Mesenchymal stem cell (in vitro differentiated cells and primary cell): ENCODE data around the gene F8A1. TPM values are rescaled to one million over a fixed set of nuclear protein-coding genes. Genes with fewer than 3 reads are reported as not detected.
"Not testable (repeated sequence)": the region's sequence is repeated elsewhere in the genome, so short reads cannot be mapped to it uniquely, and the experiment has no call there.

ENCODE experiments used
- DNase-seq: peaks from one replicate; pipeline ENCODE4 v3.0.0-alpha.2; 2013
- H2AFZ ChIP-seq: one replicate; pipeline ENCODE4 v1.6.1; 2013; ENCODE audit warnings: low read depth, mild to moderate bottlenecking, control low read depth, inconsistent platforms, low read length, moderate library complexity
- H2AK5ac ChIP-seq: 2 replicates; pipeline ENCODE4 v1.6.1; 2013; ENCODE audit warnings: low read length, moderate library complexity, mild to moderate bottlenecking, inconsistent platforms; ENCODE audit not compliant: severe bottlenecking
- H2BK120ac ChIP-seq: one replicate; pipeline ENCODE4 v1.6.1; 2013; ENCODE audit warnings: low read depth, mild to moderate bottlenecking, inconsistent platforms, low read length, moderate library complexity
- H2BK12ac ChIP-seq, 2 experiments: one replicate each; pipeline ENCODE4 v1.6.1; 2013; ENCODE audit warnings: inconsistent platforms in 2 of 2, low read length in 2 of 2, mild to moderate bottlenecking in 2 of 2, moderate library complexity in 2 of 2, control low read depth in 1 of 2
- H2BK15ac ChIP-seq: one replicate; pipeline ENCODE4 v1.6.1; 2013; ENCODE audit warnings: mild to moderate bottlenecking, low read depth, inconsistent platforms; ENCODE audit not compliant: poor library complexity, severe bottlenecking
- H2BK5ac ChIP-seq: 2 replicates; pipeline ENCODE4 v1.6.1; 2013; ENCODE audit warnings: low read depth, mild to moderate bottlenecking, low read length, control low read depth, inconsistent platforms; ENCODE audit not compliant: poor library complexity, severe bottlenecking
- H3K14ac ChIP-seq, 2 experiments: one replicate each; pipeline ENCODE4 v1.6.1; 2013; ENCODE audit warnings: inconsistent platforms in 2 of 2, low read length in 2 of 2, control low read depth in 1 of 2, mild to moderate bottlenecking in 1 of 2, moderate library complexity in 1 of 2
- H3K18ac ChIP-seq, 2 experiments: one replicate each; pipeline ENCODE4 v1.6.1; 2013; ENCODE audit warnings: inconsistent platforms in 2 of 2, low read length in 2 of 2, control low read depth in 1 of 2, low read depth in 1 of 2, mild to moderate bottlenecking in 1 of 2
- H3K23ac ChIP-seq, 2 experiments: one replicate each; pipeline ENCODE4 v1.6.1; 2013; ENCODE audit warnings: inconsistent platforms in 2 of 2, low read length in 2 of 2, mild to moderate bottlenecking in 2 of 2, moderate library complexity in 2 of 2, control low read depth in 1 of 2
- H3K27ac ChIP-seq: 2 replicates; pipeline ENCODE4 v1.5.1; 2013; ENCODE audit warnings: mild to moderate bottlenecking, moderate library complexity, low read length, control low read depth, inconsistent platforms; ENCODE audit not compliant: poor library complexity, severe bottlenecking
- H3K27me3 ChIP-seq, 2 experiments: 2 replicates each; pipeline versions ENCODE4 v1.6.1 to v1.7.0; 2013; ENCODE audit warnings: low read length in 2 of 2, mild to moderate bottlenecking in 2 of 2, moderate library complexity in 2 of 2, control low read depth in 1 of 2, inconsistent platforms in 1 of 2; ENCODE audit not compliant: control insufficient read depth in 1 of 2, insufficient read depth in 1 of 2
- H3K36me3 ChIP-seq, 2 experiments: 2 replicates each; pipeline versions ENCODE4 v1.6.1 to v1.7.0; 2013; ENCODE audit warnings: low read length in 2 of 2, control low read depth in 1 of 2, inconsistent platforms in 1 of 2, low read depth in 1 of 2, mild to moderate bottlenecking in 1 of 2; ENCODE audit not compliant: insufficient read depth in 2 of 2, control insufficient read depth in 1 of 2
- H3K4ac ChIP-seq, 2 experiments: one replicate each; pipeline ENCODE4 v1.6.1; 2013; ENCODE audit warnings: inconsistent platforms in 2 of 2, low read length in 2 of 2, mild to moderate bottlenecking in 2 of 2, moderate library complexity in 2 of 2, control low read depth in 1 of 2, low read depth in 1 of 2
- H3K4me1 ChIP-seq: 2 replicates; pipeline ENCODE4 v1.6.1; 2013; ENCODE audit warnings: low read depth, low read length, control low read depth; ENCODE audit not compliant: control insufficient read depth, insufficient read depth
- H3K4me2 ChIP-seq: 2 replicates; pipeline ENCODE4 v1.6.1; 2013; ENCODE audit warnings: low read length, mild to moderate bottlenecking, inconsistent platforms; ENCODE audit not compliant: poor library complexity, severe bottlenecking
- H3K4me3 ChIP-seq, 2 experiments: 2 replicates each; pipeline versions ENCODE4 v1.5.1 to v1.7.0; 2013; ENCODE audit warnings: low read length in 2 of 2, mild to moderate bottlenecking in 2 of 2, control low read depth in 1 of 2, low read depth in 1 of 2; ENCODE audit not compliant: insufficient read depth in 1 of 2
- H3K79me1 ChIP-seq: replicated peaks from 2 replicates; pipeline ENCODE4 v1.6.1; 2013; ENCODE audit warnings: mild to moderate bottlenecking, control low read depth, low read length, inconsistent platforms; ENCODE audit not compliant: poor library complexity, severe bottlenecking
- H3K9ac ChIP-seq: 2 replicates; pipeline ENCODE4 v1.7.0; 2013; ENCODE audit warnings: mild to moderate bottlenecking, low read length, moderate library complexity
- H3K9me3 ChIP-seq: 2 replicates; pipeline ENCODE4 v1.7.0; 2013; ENCODE audit warnings: mild to moderate bottlenecking, low read length; ENCODE audit not compliant: control insufficient read depth
- H4K8ac ChIP-seq: one replicate; pipeline ENCODE4 v1.6.1; 2013; ENCODE audit warnings: inconsistent platforms, mild to moderate bottlenecking, low read length, moderate library complexity
- H4K91ac ChIP-seq: one replicate; pipeline ENCODE4 v1.6.1; 2013; ENCODE audit warnings: mild to moderate bottlenecking, low read length, inconsistent platforms
- WGBS: methylation state at CpG from one replicate; pipeline ENCODE4 v1.1.7; 2013; ENCODE audit warnings: mixed read lengths; 5-methylcytosine and 5-hydroxymethylcytosine counted together
- polyA plus RNA-seq, 2 experiments: library from polyadenylated mRNA; stranded (reverse); fragments of 200-250 nt; gene quantifications; one replicate each; pipeline ENCODE4 v1.2.3, GENCODE V29; 2013

The F8A1 gene
- 44.1 TPM for polyA plus RNA-seq (2013, experiment 1 of 2)
- 44.7 TPM for polyA plus RNA-seq (2013, experiment 2 of 2)

DNA sequence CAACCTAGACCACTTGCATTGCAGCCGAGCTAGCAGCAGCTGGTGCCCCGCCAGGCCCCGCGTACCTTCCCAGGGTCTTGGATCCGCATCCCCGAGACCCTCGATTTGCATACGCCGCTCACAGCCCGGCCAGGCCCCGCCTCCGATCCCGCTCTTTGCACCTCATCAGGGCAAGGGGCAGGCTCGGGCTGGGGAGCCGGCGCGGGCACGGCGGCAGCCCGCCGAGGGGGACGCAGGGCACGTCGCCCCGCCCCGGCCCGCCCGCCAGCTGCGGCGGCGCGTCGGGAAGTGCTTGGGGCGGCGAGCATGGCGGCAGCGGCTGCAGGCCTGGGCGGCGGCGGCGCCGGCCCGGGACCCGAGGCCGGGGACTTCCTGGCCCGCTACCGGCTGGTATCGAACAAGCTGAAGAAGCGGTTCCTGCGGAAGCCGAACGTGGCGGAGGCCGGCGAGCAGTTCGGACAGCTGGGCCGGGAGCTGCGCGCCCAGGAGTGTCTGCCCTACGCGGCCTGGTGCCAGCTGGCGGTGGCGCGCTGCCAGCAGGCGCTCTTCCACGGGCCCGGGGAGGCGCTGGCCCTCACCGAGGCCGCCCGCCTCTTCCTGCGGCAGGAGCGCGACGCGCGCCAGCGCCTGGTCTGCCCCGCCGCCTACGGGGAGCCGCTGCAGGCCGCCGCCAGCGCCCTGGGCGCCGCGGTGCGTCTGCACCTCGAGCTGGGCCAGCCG is at the start of gene F8A1:
F8A1 (plus strand) TSS at position 287 of the 720 bp plus-strand sequence; CDS start at position 307, 20 bp downstream.
- not testable (repeated sequence) for H4K8ac ChIP-seq, H2AFZ ChIP-seq
- WGBS, result no CpG with 5 or more reads among the region's 91 CpGs

DNA sequence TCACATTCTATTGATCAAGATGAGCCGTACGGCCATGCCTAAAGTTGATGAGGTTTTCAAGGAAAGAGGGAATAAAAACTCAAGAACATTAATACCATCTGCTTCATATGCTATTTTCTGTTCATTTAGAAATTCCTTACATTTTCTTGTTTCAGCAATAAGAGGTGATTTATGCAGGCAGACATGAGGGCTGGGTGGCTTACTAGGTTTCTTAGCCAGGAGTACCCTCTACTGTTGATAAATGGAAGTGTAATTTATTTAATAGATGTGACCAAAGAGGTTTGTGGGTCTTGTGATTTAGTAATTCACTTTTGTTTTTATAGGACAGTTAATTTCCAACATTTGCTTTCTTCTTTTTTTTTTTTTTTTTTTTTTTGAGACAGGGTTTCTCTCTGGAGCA is 45.3 kb upstream of the F8A1 start:
- Histone ChIP-seq H2AFZ (no peak overlapping the region), H3K23ac (no peak overlapping the region), H3K9me3 (peaks cover 4% of the 10 kb centered on the region), H3K79me1 (no peaks in the 10 kb centered on the region), H3K4ac (no peak overlapping the region), H3K27ac (no peak overlapping the region), H2BK120ac (no peak overlapping the region), H3K4me3 (no peak overlapping the region), H3K9ac (no peak overlapping the region), H2AK5ac (no peak overlapping the region), H3K4me1 (no peaks in the 10 kb centered on the region), H3K14ac (no peak overlapping the region), H4K91ac (no peak overlapping the region), H3K18ac (no peak overlapping the region), H3K27me3 (no peaks in the 10 kb centered on the region), H2BK15ac (no peak overlapping the region), H2BK12ac (no peak overlapping the region), H2BK5ac (no peak overlapping the region), H3K4me2 (no peak overlapping the region), H4K8ac (no peak overlapping the region), H3K36me3 (no peaks in the 10 kb centered on the region)
- no CpG with 5 or more reads among the region's 2 CpGs for WGBS
- peak; percentile 49 for DNase-seq

More for the DNA sequence above, at the start of gene F8A1:
- not testable (repeated sequence) for H3K18ac ChIP-seq, H3K27ac ChIP-seq, H3K4me2 ChIP-seq, H3K36me3 ChIP-seq, H3K27me3 ChIP-seq, H3K9me3 ChIP-seq, H3K79me1 ChIP-seq, H3K14ac ChIP-seq, H2BK12ac ChIP-seq, H3K23ac ChIP-seq, H2BK5ac ChIP-seq, H2AK5ac ChIP-seq, H2BK15ac ChIP-seq, H2BK120ac ChIP-seq, H4K91ac ChIP-seq, H3K4me1 ChIP-seq, H3K9ac ChIP-seq, H3K4ac ChIP-seq, DNase-seq, H3K4me3 ChIP-seq

DNA sequence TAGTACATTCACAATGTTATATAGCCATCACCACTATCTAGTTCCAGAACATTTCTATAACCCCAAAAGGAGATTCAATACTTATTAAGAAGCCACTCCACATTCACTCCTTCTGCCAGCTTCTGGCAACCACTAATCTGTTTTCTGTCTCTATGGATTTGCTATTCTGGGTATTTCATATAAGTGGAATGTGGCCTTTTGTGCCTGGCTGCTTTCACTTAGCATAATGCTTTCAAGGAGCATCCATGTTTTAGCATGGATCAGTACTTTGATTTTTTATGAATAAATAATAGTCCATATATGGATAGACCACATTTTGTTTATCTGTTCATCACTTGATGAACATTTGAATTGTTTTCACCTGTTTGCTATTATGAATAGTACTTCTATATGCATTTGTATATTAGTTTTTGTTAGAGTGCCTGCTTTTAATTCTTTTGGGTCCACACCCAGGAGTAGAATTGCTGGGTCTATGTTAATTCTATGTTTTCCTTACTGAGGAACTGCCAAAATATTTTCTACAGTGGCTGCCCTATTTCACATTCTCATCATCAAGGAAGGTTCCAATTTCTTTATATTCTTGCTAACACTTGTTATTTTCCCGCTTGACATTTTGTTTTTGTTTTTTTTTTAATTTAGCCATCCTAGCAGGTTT is 35.1 kb upstream of the F8A1 start:
- no peak overlapping the region for H3K23ac ChIP-seq
- peaks cover 0 to 5% of the 10 kb centered on the region in 2 experiments for H3K36me3 ChIP-seq
- H4K91ac ChIP-seq, result no peak overlapping the region
- peaks cover 3% of the 10 kb centered on the region for H3K9me3 ChIP-seq
- H2BK120ac ChIP-seq, result no peak overlapping the region
- no peak overlapping the region for H3K14ac ChIP-seq
- no peak overlapping the region for H4K8ac ChIP-seq
- no peak overlapping the region for H2BK5ac ChIP-seq
- H2BK12ac ChIP-seq, result no peak overlapping the region
- no peak overlapping the region for H3K4ac ChIP-seq
- no peak overlapping the region for H2AK5ac ChIP-seq
- no peak overlapping the region for H3K27ac ChIP-seq
- H3K4me2 ChIP-seq, result no peak overlapping the region
- H3K79me1 ChIP-seq, result no peaks in the 10 kb centered on the region
- H3K27me3 ChIP-seq, result no peaks in the 10 kb centered on the region
- H3K9ac ChIP-seq, result no peak overlapping the region
- H2AFZ ChIP-seq, result no peak overlapping the region
- H3K18ac ChIP-seq, result no peak overlapping the region
- WGBS, result no CpG with 5 or more reads among the region's 1 CpG
- no peaks in the 10 kb centered on the region for H3K4me1 ChIP-seq
- DNase-seq, result no peak
- no peak overlapping the region for H3K4me3 ChIP-seq
- no peak overlapping the region for H2BK15ac ChIP-seq

DNA sequence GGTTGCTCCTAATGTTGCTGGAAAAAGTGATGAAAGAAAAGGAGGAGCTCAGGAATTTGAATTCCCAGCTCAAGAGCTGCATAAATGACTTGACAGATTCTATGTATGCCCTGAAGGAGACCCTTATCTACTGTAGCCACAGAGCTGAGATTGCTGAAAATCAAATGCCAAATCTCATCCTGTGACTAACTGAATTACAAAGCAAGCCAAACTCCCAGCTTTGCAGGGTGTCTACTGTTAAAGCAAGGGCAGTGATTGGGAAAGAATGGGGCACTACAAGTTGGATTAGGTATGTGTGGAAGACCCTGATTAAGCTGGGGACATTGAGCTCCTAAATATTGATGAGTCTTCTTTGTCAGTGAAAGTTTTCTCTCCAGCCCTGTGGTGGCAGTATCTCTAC is 30.9 kb upstream of the F8A1 start:
- Histone ChIP-seq H2BK120ac (no peak overlapping the region), H3K79me1 (no peaks in the 10 kb centered on the region), H2BK15ac (no peak overlapping the region), H4K91ac (no peak overlapping the region), H3K18ac (no peak overlapping the region), H3K4ac (no peak overlapping the region), H3K4me2 (no peak overlapping the region), H3K14ac (no peak overlapping the region), H3K9me3 (peaks cover 3% of the 10 kb centered on the region), H3K27ac (no peak overlapping the region), H2BK5ac (no peak overlapping the region), H4K8ac (no peak overlapping the region), H2BK12ac (no peak overlapping the region), H2AFZ (no peak overlapping the region), H3K4me1 (no peaks in the 10 kb centered on the region), H3K9ac (no peak overlapping the region), H2AK5ac (no peak overlapping the region), H3K23ac (no peak overlapping the region), H3K27me3 (no peaks in the 10 kb centered on the region), H3K36me3 (peaks cover 0 to 28% of the 10 kb centered on the region in 2 experiments), H3K4me3 (no peak overlapping the region)
- no peak for DNase-seq
